GM21825 (cell line): ENCODE measurements around the gene DTNBP1.

Experiments used
- ATAC-seq: cut with Tn5 transposase; IDR thresholded peaks from one replicate; pipeline ENCODE4 v1.9.1; 2021; ENCODE audit warnings: mild to moderate bottlenecking, moderate library complexity; ENCODE audit not compliant: unreplicated experiment

DTNBP1 gene

GRCh38 chr6:15517600-15517999 lies 145.2 kb downstream of the DTNBP1 start:
- no peak for ATAC-seq

GRCh38 chr6:15516923-15517560 lies 145.8 kb downstream of the DTNBP1 start:
- no peak for ATAC-seq

GRCh38 chr6:15516378-15516777 lies 146.4 kb downstream of the DTNBP1 start:
- no peak for ATAC-seq

- ATAC-seq, result no peak
Observed at GRCh38 chr6:15515660-15516375, 147.0 kb downstream of the DTNBP1 start.

- ATAC-seq, result no peak
Observed at GRCh38 chr6:15515226-15515625, 147.6 kb downstream of the DTNBP1 start.

- no peak for ATAC-seq
Observed at GRCh38 chr6:15513801-15514711, 148.8 kb downstream of the DTNBP1 start.

GRCh38 chr6:15513131-15513771 lies 149.6 kb downstream of the DTNBP1 start:
- ATAC-seq, result no peak

- ATAC-seq, result no peak
Observed at GRCh38 chr6:15512721-15513120, 150.1 kb downstream of the DTNBP1 start.

- ATAC-seq, result no peak
Observed at GRCh38 chr6:15512126-15512525, 150.7 kb downstream of the DTNBP1 start.

GRCh38 chr6:15511248-15512125 lies 151.3 kb downstream of the DTNBP1 start:
- ATAC-seq, result no peak

- ATAC-seq, result no peak
Observed at GRCh38 chr6:15510536-15511247, 152.1 kb downstream of the DTNBP1 start.

GRCh38 chr6:15510121-15510520 lies 152.7 kb downstream of the DTNBP1 start:
- ATAC-seq, result no peak

- no peak for ATAC-seq
Observed at GRCh38 chr6:15509335-15509933, 153.4 kb downstream of the DTNBP1 start.

- ATAC-seq, result no peak
Observed at GRCh38 chr6:15508931-15509330, 153.9 kb downstream of the DTNBP1 start.

- no peak for ATAC-seq
Observed at GRCh38 chr6:15508441-15508871, 154.4 kb downstream of the DTNBP1 start.

- no peak for ATAC-seq
Observed at GRCh38 chr6:15507746-15508145, 155.1 kb downstream of the DTNBP1 start.

GRCh38 chr6:15507221-15507620 lies 155.6 kb downstream of the DTNBP1 start:
- no peak for ATAC-seq

GRCh38 chr6:15506066-15506465 lies 156.8 kb downstream of the DTNBP1 start:
- no peak for ATAC-seq

- no peak for ATAC-seq
Observed at GRCh38 chr6:15505463-15505918, 157.3 kb downstream of the DTNBP1 start.
